ENCODE data around the gene MLH1.

- TF ChIP-seq CTCF (IDR thresholded peaks at IDR 0.05): no peak
- peak; percentile 57 to 67 for TF ChIP-seq POLR2A (IDR thresholded peaks at IDR 0.05)
These were observed at the start of gene MLH1 for GRCh38 chr3:36993326-36994283.

Data from sigmoid colon (tissue), 3 donors.